ENCODE data around the gene ORC6. TPM values are rescaled to one million over a fixed set of nuclear protein-coding genes. Genes with fewer than 3 reads are reported as not detected.
A peak's percentile ranks its signal among the peaks of the same experiment; 100 is the strongest.

ORC6 gene
- total and polyA plus RNA-seq, 4 donors = 1.4 to 5.6 (median 3.8) TPM

- H3K4me1 ChIP-seq (ENCODE audit: control insufficient read depth in 5 of 5, insufficient read depth in 5 of 5, low read length in 5 of 5) = peaks cover 9 to 35% (median 11%) of the 10 kb centered on the region in 5 donors
- WGBS, 2 donors = 15 to 17% methylated on average over 21 of the region's 21 CpGs
- H3K9ac ChIP-seq (ENCODE audit: insufficient read depth in 1 of 2, low read length in 2 of 2) = peak overlapping the region; percentile 41 to 77
- H3K4me3 ChIP-seq = no peak overlapping the region
- H3K27ac ChIP-seq (ENCODE audit: low read depth in 1 of 2, low read length in 1 of 2) = peak overlapping the region in 1 of 2 donors; percentile 92
- peaks cover 0 to 9% (median 1%) of the 10 kb centered on the region in 4 donors for H3K36me3 ChIP-seq (ENCODE audit: control insufficient read depth in 4 of 4, insufficient read depth in 4 of 4, low read length in 4 of 4)
- TF ChIP-seq CTCF (IDR thresholded peaks at IDR 0.05; ENCODE audit: control extremely low read depth, extremely low read depth) = no peak
- DNase-seq (peak in 2 of 3 donors; percentile 17 to 25), ATAC-seq (ENCODE audit: insufficient read depth, low FRiP score) (no peak)
- no peaks in the 10 kb centered on the region for H3K27me3 ChIP-seq (ENCODE audit: control insufficient read depth in 3 of 3, insufficient read depth in 3 of 3, low read length in 2 of 3)
- no peaks in the 10 kb centered on the region for H3K9me3 ChIP-seq (ENCODE audit: control insufficient read depth in 4 of 4, insufficient read depth in 3 of 4, low read length in 3 of 4)
These were observed 1.1 kb downstream of the ORC6 start for GRCh38 chr16:46690281-46691178.

- Histone ChIP-seq H3K9ac (ENCODE audit: insufficient read depth in 1 of 2, low read length in 2 of 2) (no peak overlapping the region), H3K36me3 (ENCODE audit: control insufficient read depth in 4 of 4, insufficient read depth in 4 of 4, low read length in 4 of 4) (peaks cover 0 to 9% (median 1%) of the 10 kb centered on the region in 4 donors), H3K27me3 (ENCODE audit: control insufficient read depth in 3 of 3, insufficient read depth in 3 of 3, low read length in 2 of 3) (no peaks in the 10 kb centered on the region), H3K4me3 (no peak overlapping the region), H3K9me3 (ENCODE audit: control insufficient read depth in 4 of 4, insufficient read depth in 3 of 4, low read length in 3 of 4) (no peaks in the 10 kb centered on the region), H3K27ac (ENCODE audit: low read depth in 1 of 2, low read length in 1 of 2) (no peak overlapping the region), H3K4me1 (ENCODE audit: control insufficient read depth in 5 of 5, insufficient read depth in 5 of 5, low read length in 5 of 5) (peaks cover 8 to 32% (median 11%) of the 10 kb centered on the region in 5 donors)
- WGBS, 2 donors = 35 to 58% methylated on average over 4 of the region's 4 CpGs
- DNase-seq = no peak
- no peak for TF ChIP-seq CTCF (IDR thresholded peaks at IDR 0.05; ENCODE audit: control extremely low read depth, extremely low read depth)
- no peak for ATAC-seq (ENCODE audit: insufficient read depth, low FRiP score)
These were observed 2.3 kb downstream of the ORC6 start for GRCh38 chr16:46691726-46692125.

GRCh38 chr16:46693598-46693997, 4.1 kb downstream of the ORC6 start:
- H3K27me3 ChIP-seq (ENCODE audit: control insufficient read depth in 3 of 3, insufficient read depth in 3 of 3, low read length in 2 of 3) = no peaks in the 10 kb centered on the region
- no peak overlapping the region for H3K27ac ChIP-seq (ENCODE audit: low read depth in 1 of 2, low read length in 1 of 2)
- no peaks in the 10 kb centered on the region for H3K9me3 ChIP-seq (ENCODE audit: control insufficient read depth in 4 of 4, insufficient read depth in 3 of 4, low read length in 3 of 4)
- no peak for ATAC-seq (ENCODE audit: insufficient read depth, low FRiP score)
- no peak overlapping the region for H3K9ac ChIP-seq (ENCODE audit: insufficient read depth in 1 of 2, low read length in 2 of 2)
- no peak overlapping the region for H3K4me3 ChIP-seq
- H3K4me1 ChIP-seq (ENCODE audit: control insufficient read depth in 5 of 5, insufficient read depth in 5 of 5, low read length in 5 of 5) = peaks cover 0 to 16% (median 11%) of the 10 kb centered on the region in 5 donors
- no peak for DNase-seq
- TF ChIP-seq CTCF (IDR thresholded peaks at IDR 0.05; ENCODE audit: control extremely low read depth, extremely low read depth) = no peak
- WGBS, 2 donors = 97 to 98% methylated on average over 2 of the region's 2 CpGs
- H3K36me3 ChIP-seq (ENCODE audit: control insufficient read depth in 4 of 4, insufficient read depth in 4 of 4, low read length in 4 of 4) = peaks cover 0 to 7% (median 1%) of the 10 kb centered on the region in 4 donors

Data from lung (tissue), 12 donors.